ENCODE results near the gene USH1C.

- TF ChIP-seq CTCF (IDR thresholded peaks at IDR 0.05) = no peak
- no peak for TF ChIP-seq POLR2A (IDR thresholded peaks at IDR 0.05)
These were observed 6.5 kb upstream of the USH1C start for GRCh38 chr11:17550450-17551346.
